Keratinocyte (primary cell): ENCODE data around the gene RGL4. TPM values are rescaled to one million over a fixed set of nuclear protein-coding genes. Genes with fewer than 3 reads are reported as not detected.

Experiments
- DNase-seq: peaks from one replicate; pipeline ENCODE4 v3.0.0-alpha.2; 2011; ENCODE audit warnings: low read depth, missing footprints, low spot score
- FAIRE-seq: peaks from 2 replicates; lab custom pipeline; 2011; peaks lifted over from hg19 to GRCh38; lab: Jason Lieb, UNC
- H2AFZ ChIP-seq: 2 replicates; pipeline ENCODE4 v1.6.0; 2012; ENCODE audit warnings: low read length, control low read depth, inconsistent platforms; ENCODE audit not compliant: control insufficient read depth
- H3K27ac ChIP-seq: 2 replicates; pipeline ENCODE4 v1.5.1; 2011; ENCODE audit warnings: low read length; ENCODE audit not compliant: control insufficient read depth, insufficient read depth
- H3K27me3 ChIP-seq: 3 replicates; pipeline ENCODE4 v1.6.0; 2011; ENCODE audit warnings: low read length; ENCODE audit not compliant: control insufficient read depth, insufficient read depth; ENCODE audit errors: extremely low read depth
- H3K36me3 ChIP-seq, 2 experiments: 2 replicates in 1 of 2; 3 replicates in 1 of 2; pipeline ENCODE4 v1.5.1; 2011; ENCODE audit warnings: low read length in 2 of 2, mild to moderate bottlenecking in 1 of 2; ENCODE audit not compliant: control insufficient read depth in 2 of 2, insufficient read depth in 2 of 2; ENCODE audit errors: extremely low read depth in 1 of 2
- H3K4me1 ChIP-seq: 3 replicates; pipeline ENCODE4 v1.5.1; 2011; ENCODE audit warnings: low read length; ENCODE audit not compliant: control insufficient read depth, insufficient read depth; ENCODE audit errors: extremely low read depth
- H3K4me2 ChIP-seq: 3 replicates; pipeline ENCODE4 v1.6.0; 2011; ENCODE audit warnings: low read depth, low read length; ENCODE audit not compliant: control insufficient read depth, insufficient read depth; ENCODE audit errors: extremely low read depth
- H3K4me3 ChIP-seq, 3 experiments: fragments of 200-600 bp in 1 of 3; sonication (generic) in 1 of 3; 2 replicates in 2 of 3; 3 replicates in 1 of 3; pipeline ENCODE4 v1.5.1; 2011 to 2016; ENCODE audit warnings: low read length in 3 of 3, mild to moderate bottlenecking in 3 of 3, control low read depth in 2 of 3, inconsistent platforms in 1 of 3, low read depth in 1 of 3, mixed read lengths in 1 of 3, mixed run types in 1 of 3, moderate library complexity in 1 of 3; ENCODE audit not compliant: control insufficient read depth in 2 of 3, insufficient read depth in 2 of 3; ENCODE audit errors: extremely low read depth in 1 of 3
- H3K79me2 ChIP-seq: 2 replicates; pipeline ENCODE4 v1.6.0; 2012; ENCODE audit warnings: low read length; ENCODE audit not compliant: control insufficient read depth, insufficient read depth
- H3K9ac ChIP-seq: 3 replicates; pipeline ENCODE4 v1.6.0; 2011; ENCODE audit warnings: low read length; ENCODE audit not compliant: control insufficient read depth, insufficient read depth; ENCODE audit errors: extremely low read depth
- H3K9me1 ChIP-seq: 3 replicates; pipeline ENCODE4 v1.6.0; 2011; ENCODE audit warnings: low read length; ENCODE audit not compliant: control insufficient read depth, insufficient read depth; ENCODE audit errors: extremely low read depth
- H3K9me3 ChIP-seq: 2 replicates; pipeline ENCODE4 v1.5.1; 2012; ENCODE audit warnings: low read depth, low read length; ENCODE audit not compliant: control insufficient read depth
- H4K20me1 ChIP-seq: 3 replicates; pipeline ENCODE4 v1.6.0; 2011; ENCODE audit warnings: low read length; ENCODE audit not compliant: control insufficient read depth, insufficient read depth; ENCODE audit errors: extremely low read depth
- EZH2 ChIP-seq: IDR thresholded peaks from one replicate; pipeline ENCODE4 v1.6.1; 2012; ENCODE audit warnings: inconsistent platforms, mild to moderate bottlenecking, low read length, moderate library complexity
- dilution Hi-C: fragments of 300-500 bp; cut with MboI; formaldehyde crosslinking; loops from one replicate; pipeline ENCODE4 v1.7.0; 2020; ENCODE audit warnings: low sequenced_read_pairs; ENCODE audit not compliant: extremely low pct_ligation_motif_present
- polyA plus RNA-seq, 5 experiments: library from polyadenylated mRNA; depleted of rRNA in 3 of 5; stranded (reverse) in 3 of 5; stranded (forward) in 1 of 5; unstranded in 1 of 5; fragments of >200 nt; gene quantifications; 1 replicate in 1 of 5; 2 replicates in 3 of 5; 3 replicates in 1 of 5; pipeline versions ENCODE4 v1.2.1 to v1.2.3, GENCODE V29; 2011 to 2012; ENCODE audit warnings: missing spikeins in 2 of 5, low read depth in 1 of 5, low replicate concordance in 1 of 5
- TF ChIP-seq, protein P1 (sequence below), 3 experiments: IDR thresholded peaks in 1 of 3; conservative IDR thresholded peaks in 1 of 3; optimal IDR thresholded peaks in 1 of 3; 2 replicates in 2 of 3; 3 replicates in 1 of 3; pipeline versions ENCODE3 to v1.5.1; 2011; ENCODE audit warnings: low read length in 3 of 3, mild to moderate bottlenecking in 3 of 3, moderate library complexity in 2 of 3, control low read depth in 1 of 3, inconsistent platforms in 1 of 3; ENCODE audit not compliant: insufficient read depth in 2 of 3; ENCODE audit errors: extremely low read depth in 1 of 3

The RGL4 gene
- polyA plus RNA-seq, 1 donor (not counting 4 experiments of a cell fraction or from before 2014, with no cell fraction given), result not detected

DNA sequence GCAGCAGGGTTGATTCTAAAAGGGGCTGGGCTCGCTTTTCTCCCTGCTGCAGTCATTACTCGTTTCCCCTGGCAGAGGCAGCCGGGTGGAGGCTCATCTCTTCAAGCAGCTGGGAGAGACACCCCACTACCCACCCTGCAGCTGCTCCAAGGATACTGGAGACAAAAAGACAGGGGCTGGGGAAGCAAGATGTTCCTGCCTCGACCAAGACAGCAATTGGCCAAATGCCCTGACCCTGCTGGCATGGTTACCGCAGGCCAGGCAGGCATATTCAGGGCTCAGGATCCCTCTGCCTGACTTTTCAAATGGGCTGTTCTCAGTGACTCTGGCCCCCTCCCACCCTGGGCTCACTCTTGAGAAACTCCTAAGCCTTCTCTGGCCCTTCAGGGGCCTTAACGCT lies 6.8 kb upstream of the RGL4 start:
- Histone ChIP-seq H4K20me1 (no peaks in the 10 kb centered on the region), H3K9ac (no peak overlapping the region), H3K4me1 (no peaks in the 10 kb centered on the region), H2AFZ (no peak overlapping the region), H3K79me2 (no peaks in the 10 kb centered on the region), H3K9me3 (no peaks in the 10 kb centered on the region), H3K27ac (no peak overlapping the region), H3K36me3 (peaks cover 0 to 7% of the 10 kb centered on the region in 2 experiments), H3K4me3 (no peak overlapping the region), H3K9me1 (no peaks in the 10 kb centered on the region), H3K27me3 (no peaks in the 10 kb centered on the region), H3K4me2 (no peak overlapping the region)
- TF ChIP-seq, protein P1, sequence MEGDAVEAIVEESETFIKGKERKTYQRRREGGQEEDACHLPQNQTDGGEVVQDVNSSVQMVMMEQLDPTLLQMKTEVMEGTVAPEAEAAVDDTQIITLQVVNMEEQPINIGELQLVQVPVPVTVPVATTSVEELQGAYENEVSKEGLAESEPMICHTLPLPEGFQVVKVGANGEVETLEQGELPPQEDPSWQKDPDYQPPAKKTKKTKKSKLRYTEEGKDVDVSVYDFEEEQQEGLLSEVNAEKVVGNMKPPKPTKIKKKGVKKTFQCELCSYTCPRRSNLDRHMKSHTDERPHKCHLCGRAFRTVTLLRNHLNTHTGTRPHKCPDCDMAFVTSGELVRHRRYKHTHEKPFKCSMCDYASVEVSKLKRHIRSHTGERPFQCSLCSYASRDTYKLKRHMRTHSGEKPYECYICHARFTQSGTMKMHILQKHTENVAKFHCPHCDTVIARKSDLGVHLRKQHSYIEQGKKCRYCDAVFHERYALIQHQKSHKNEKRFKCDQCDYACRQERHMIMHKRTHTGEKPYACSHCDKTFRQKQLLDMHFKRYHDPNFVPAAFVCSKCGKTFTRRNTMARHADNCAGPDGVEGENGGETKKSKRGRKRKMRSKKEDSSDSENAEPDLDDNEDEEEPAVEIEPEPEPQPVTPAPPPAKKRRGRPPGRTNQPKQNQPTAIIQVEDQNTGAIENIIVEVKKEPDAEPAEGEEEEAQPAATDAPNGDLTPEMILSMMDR (optimal IDR thresholded peaks at IDR 0.05 in 1 of 3, IDR thresholded peaks at IDR 0.05 in 1 of 3, conservative IDR thresholded peaks at IDR 0.05 in 1 of 3; ENCODE audit: extremely low read depth in 1 of 3, insufficient read depth in 2 of 3, low read length in 3 of 3), result no peak
- TF ChIP-seq EZH2, result no peak
- FAIRE-seq (no peak), DNase-seq (no peak)
- dilution Hi-C loops, result no loop called here

DNA sequence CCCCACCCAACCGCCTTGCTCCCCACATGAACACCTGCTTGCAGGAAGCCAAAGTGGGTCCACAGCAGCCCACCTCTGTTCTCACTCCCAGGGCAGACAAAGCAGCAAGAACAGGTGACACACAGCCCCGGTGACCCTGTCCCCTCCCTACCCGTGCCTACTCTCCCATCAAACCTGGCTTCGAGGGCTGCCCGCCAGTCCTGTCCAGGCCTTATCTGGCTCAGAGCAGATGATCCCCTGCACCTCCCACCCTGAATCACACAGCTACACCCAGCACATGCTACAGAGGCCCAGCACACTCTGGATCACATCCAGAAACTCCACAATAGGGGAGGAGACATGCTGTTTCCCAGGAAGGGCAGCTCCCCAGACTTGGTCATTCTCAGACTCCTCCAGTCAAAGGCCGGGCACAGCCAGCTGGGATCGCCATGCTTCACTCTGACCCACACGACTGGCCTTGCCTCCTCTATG lies 6.2 kb upstream of the RGL4 start:
- dilution Hi-C loops, result no loop called here
- Histone ChIP-seq H3K36me3 (peaks cover 0 to 8% of the 10 kb centered on the region in 2 experiments), H3K27me3 (no peaks in the 10 kb centered on the region), H3K4me3 (no peak overlapping the region), H3K9ac (no peak overlapping the region), H3K79me2 (no peaks in the 10 kb centered on the region), H3K9me3 (no peaks in the 10 kb centered on the region), H3K9me1 (no peaks in the 10 kb centered on the region), H2AFZ (no peak overlapping the region), H3K27ac (no peak overlapping the region), H4K20me1 (no peaks in the 10 kb centered on the region), H3K4me2 (no peak overlapping the region), H3K4me1 (no peaks in the 10 kb centered on the region)
- DNase-seq (no peak), FAIRE-seq (no peak)
- TF ChIP-seq, protein P1 (optimal IDR thresholded peaks at IDR 0.05 in 1 of 3, IDR thresholded peaks at IDR 0.05 in 1 of 3, conservative IDR thresholded peaks at IDR 0.05 in 1 of 3; ENCODE audit: extremely low read depth in 1 of 3, insufficient read depth in 2 of 3, low read length in 3 of 3), result no peak
- TF ChIP-seq EZH2, result no peak
